Renal pelvis (tissue), 12 donors: Measurements from ENCODE around the gene RIPOR3. TPM values are rescaled to one million over a fixed set of nuclear protein-coding genes. Genes with fewer than 3 reads are reported as not detected.

Experiments used
- DNase-seq: peaks from one replicate; pipeline ENCODE4 v3.0.0-alpha.2; 2013
- long read RNA-seq, 16 experiments: transcript quantifications; one replicate each; lab custom pipeline, GENCODE V29; 2026
- polyA plus RNA-seq, 3 donors: library from polyadenylated mRNA; unstranded; fragments of 120-200 nt; gene quantifications; one replicate each; pipeline ENCODE4 v1.2.1, GENCODE V29; 2013; ENCODE audit not compliant: insufficient read length in 3 of 3

The RIPOR3 gene, protein sequence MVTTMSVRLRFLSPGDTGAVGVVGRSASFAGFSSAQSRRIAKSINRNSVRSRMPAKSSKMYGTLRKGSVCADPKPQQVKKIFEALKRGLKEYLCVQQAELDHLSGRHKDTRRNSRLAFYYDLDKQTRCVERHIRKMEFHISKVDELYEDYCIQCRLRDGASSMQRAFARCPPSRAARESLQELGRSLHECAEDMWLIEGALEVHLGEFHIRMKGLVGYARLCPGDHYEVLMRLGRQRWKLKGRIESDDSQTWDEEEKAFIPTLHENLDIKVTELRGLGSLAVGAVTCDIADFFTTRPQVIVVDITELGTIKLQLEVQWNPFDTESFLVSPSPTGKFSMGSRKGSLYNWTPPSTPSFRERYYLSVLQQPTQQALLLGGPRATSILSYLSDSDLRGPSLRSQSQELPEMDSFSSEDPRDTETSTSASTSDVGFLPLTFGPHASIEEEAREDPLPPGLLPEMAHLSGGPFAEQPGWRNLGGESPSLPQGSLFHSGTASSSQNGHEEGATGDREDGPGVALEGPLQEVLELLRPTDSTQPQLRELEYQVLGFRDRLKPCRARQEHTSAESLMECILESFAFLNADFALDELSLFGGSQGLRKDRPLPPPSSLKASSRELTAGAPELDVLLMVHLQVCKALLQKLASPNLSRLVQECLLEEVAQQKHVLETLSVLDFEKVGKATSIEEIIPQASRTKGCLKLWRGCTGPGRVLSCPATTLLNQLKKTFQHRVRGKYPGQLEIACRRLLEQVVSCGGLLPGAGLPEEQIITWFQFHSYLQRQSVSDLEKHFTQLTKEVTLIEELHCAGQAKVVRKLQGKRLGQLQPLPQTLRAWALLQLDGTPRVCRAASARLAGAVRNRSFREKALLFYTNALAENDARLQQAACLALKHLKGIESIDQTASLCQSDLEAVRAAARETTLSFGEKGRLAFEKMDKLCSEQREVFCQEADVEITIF
- polyA plus RNA-seq: 1 to 10 TPM; 5.5 to 8.5 (median 8.0) TPM
- long read RNA-seq, donor 1: 0 reads
- long read RNA-seq, donor 2: 0 reads
- long read RNA-seq, donor 3: 0 reads
- long read RNA-seq, donor 4: 0 reads
- long read RNA-seq, donor 5: 0 reads
- long read RNA-seq, donor 6: 0 reads
- long read RNA-seq, donor 7: 0 reads
- long read RNA-seq, donor 8: 0 reads
- long read RNA-seq, donor 9: 0 reads
- long read RNA-seq, donor 10: 0 reads
- long read RNA-seq, donor 11: 0 reads
- long read RNA-seq, donor 12: 0 reads
- long read RNA-seq, donor 13: 0 reads
- long read RNA-seq, donor 14, full-length matches to known transcripts: 1 of 1 reads
- long read RNA-seq, donor 14, partial matches to known transcripts: 0 of 1 reads
- long read RNA-seq, donor 14, other reads (novel, unspliced or antisense): 0 of 1 reads
- long read RNA-seq, donor 15: 0 reads
- long read RNA-seq, donor 16, partial matches to known transcripts: 0 of 1 reads
- long read RNA-seq, donor 16, other reads (novel, unspliced or antisense): 0 of 1 reads

DNA sequence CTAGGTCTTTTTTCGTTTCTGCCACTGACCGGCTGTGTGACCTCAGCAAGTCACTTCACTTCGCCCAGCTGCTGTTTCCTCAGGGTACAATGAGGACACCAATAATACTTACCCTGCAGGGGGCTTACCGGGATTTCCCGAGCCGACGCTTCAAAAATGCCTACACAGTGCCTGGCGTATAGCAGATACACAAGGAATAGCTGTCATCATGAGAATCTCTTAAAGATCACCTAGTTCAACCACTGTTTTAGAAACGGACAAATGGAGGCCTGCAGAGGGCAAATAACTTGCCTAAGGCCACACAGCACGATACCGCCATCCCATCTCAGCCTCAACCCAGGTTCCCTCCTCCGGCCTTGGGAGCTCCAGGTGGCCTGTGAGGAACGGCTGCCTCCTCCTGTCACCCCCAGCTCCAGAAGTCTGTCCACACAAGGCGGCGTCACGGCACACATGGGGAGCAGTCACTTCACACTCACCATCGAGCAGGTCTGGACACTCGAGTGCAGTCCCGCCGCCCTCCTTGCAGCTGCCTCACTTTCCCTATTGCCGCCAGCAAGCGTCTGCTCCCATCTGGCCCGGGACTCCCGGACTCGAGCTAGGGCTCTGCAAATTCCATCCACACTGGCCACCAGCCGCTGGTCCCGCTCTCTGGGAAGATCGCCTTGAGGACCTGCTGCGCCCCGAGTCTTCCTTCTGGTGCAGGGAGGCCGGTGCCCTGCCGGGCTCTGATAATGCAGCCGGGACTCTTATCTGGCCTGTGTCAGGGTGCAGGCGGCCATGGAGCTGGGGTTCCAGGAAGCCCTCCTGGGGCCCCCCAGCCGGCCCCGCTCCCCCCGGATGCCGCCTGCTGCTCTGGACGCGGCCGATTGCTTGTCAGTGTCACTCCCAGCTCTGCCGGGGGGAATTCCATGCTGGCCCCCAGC is at the start of gene RIPOR3:
TSS of gene RIPOR3 (minus strand) at position 893 of the 923 bp plus-strand sequence. CDS start at position 479, 414 bp downstream.
- DNase-seq: no peak

DNA sequence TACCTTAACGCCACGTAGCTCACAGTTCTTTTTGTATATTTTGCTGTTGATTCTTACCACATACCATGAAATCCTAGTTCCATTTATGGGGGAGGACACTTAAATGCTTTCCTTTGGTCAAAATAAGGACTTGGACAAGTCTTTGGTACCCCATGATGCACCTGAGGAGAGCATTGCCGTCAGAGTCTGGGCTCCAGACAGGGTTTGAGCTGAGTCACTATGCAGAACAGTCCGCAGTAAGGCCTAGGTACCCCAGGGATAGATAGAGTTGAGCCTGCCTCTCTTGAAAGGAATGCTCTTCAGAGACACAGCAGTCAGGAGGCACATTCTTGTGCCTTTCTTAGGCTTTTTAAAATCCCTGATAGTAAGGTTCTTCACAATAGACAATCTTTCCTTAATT is 46.0 kb upstream of the RIPOR3 start:
- no peak for DNase-seq

GRCh38 chr20:50735813-50736212 is 44.5 kb upstream of the RIPOR3 start:
- no peak for DNase-seq

- DNase-seq: no peak
Measured at GRCh38 chr20:50734730-50735679, 43.7 kb upstream of the RIPOR3 start.

GRCh38 chr20:50733644-50734349 is 42.5 kb upstream of the RIPOR3 start:
- no peak for DNase-seq

GRCh38 chr20:50731930-50732690 is 40.8 kb upstream of the RIPOR3 start:
- no peak for DNase-seq

DNA sequence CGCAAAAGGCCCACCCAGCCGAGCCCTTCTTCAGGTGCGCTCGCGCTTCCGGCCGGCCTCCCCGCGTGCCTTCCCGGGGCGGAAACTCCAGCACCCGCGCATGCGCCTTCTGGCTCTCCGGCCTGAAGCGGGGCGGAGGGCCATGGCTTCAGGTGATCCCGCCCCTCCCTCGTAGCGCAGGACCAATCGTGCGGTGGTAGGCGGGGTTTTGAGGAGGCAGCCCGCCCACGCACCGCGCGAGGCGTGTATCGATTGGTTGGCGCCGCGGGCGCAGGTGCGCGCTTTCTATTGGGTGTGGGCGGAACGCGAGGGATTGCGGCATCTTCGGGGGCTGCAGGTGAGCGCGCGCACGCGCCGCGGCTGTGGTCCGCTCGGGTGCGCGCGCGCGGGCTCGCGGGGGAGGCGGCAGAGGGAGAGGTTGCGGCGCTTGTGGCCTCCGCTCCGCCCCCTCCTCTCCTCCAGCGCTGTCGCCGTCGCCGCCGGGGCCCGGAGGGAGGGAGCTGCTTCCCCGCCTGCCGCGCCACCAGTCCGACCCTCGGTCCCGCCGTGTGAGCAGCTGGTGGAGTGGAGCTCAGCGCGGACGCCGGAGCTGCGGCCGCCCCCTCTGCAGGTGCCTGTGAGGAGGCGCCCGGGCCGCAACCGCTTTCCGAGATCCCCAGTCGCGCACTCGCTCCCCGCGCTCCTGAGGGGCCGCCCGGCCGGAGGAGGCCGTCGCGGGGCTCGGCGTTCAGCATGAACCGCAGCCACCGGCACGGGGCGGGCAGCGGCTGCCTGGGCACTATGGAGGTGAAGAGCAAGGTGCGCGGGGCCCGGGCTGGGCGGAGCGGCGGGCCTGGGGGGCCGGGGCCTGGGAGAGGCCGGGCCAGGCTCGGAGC is 40.0 kb upstream of the RIPOR3 start, which contains the start of gene PARD6B:
TSS of gene PARD6B (plus strand) at position 526 of the 875 bp plus-strand sequence. CDS start at position 733, 207 bp downstream.
- peak; percentile 98 for DNase-seq

- DNase-seq: no peak
Measured at GRCh38 chr20:50730765-50731054, 39.4 kb upstream of the RIPOR3 start.

DNA sequence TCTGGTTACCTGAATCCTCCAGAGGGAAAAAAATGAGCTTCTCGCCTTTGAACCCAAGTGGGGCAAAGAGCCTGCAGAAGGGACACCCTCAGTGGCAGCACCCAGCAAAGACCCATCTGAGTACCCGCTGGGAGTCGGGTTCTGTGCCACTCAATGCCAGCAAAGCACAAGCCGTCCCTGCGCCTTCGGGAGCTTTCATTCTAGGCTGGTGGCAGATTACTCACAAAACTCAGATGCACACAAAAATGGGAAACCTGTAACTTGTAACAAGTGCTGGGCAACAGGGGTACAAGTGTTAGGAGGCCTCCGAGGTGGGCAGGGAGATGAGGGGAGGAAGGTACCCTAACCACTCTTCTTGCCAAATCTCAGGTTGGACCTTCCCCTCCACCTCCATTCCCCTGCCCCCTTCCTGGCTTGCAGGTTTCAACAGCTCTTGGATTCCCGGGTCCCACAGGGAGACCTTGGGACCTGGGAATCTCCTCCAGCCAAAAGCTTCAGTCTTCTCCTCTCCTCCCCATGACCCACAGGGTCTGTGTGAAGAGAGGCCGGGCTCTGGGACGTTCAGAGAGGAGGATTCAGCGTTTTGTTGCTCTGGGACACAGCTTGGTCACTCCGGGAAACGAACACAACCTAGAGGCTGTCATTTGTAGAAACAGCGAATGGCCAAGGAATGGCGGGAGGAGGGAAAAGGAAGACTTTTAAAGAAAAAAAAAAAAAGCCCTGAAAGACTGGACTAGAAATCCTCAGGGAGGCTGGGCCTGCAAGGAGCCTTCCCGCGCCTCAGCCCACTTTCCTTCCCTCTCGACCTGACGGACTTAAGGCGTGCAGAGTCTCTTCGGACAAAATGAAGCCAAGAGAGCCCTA is 38.8 kb upstream of the RIPOR3 start:
- no peak for DNase-seq

DNA sequence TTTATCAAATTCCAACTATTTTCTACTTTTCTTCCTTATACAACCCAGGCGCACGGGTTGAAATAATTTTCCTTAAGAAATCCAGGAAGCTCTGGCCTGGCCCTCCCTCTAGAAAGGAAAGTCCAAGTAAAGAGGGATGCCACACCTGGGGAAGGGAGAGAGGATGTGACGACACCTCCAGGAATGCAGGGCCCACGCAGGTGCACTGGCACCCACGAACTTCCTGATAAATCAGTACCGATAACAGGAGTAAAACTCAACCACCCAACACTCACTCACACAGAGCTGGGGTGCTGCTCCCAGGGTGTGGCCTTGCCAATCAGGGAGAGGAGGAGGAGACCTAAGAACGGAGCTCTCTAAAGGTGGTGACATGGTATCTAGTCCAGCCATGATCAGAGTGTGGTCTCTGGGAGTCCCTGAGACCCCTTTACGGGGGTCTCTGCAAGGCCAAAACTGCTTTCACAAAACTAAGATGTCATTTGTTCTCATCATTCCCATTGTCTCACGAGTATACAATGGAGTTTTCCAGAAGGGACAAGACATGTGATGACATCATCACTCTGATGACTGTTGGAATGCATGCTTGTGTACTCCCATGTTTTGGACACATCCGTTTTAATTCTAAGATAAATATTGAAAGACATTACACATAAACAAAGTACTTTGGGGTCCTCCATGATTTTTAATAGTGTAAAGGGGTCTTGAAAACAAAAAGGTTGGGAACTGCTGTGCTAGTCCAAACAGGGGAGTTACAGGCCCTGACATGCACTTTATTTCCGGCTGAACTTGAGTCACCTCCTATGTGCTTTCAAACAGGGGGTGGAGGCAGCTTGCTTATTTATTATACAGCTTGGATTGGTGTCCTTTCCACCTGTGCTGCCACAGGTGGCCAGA is 37.9 kb upstream of the RIPOR3 start:
- no peak for DNase-seq

DNA sequence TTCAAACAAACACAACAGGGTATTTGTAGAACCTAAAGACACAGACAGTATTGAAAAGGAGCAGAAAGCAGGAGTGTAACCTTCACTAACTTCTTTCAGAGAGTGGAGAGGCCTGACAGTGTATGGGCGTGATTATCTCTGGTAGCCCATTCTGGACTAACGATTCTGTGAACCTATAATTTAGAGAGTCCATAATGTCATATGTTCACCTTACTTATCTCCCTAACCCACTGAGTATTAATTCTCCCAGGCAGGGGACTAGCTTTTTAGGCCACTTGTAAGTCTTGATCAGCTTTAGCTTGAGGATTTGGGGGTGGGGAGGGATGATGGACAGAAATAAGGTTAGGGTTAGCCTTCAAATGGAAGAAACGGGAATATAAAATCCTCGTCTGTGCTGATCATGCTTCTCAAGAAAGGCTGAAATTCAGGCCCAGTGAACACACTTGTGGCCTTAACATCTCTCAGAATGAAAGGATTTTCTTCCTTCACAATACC is 37.2 kb upstream of the RIPOR3 start:
- no peak for DNase-seq

DNA sequence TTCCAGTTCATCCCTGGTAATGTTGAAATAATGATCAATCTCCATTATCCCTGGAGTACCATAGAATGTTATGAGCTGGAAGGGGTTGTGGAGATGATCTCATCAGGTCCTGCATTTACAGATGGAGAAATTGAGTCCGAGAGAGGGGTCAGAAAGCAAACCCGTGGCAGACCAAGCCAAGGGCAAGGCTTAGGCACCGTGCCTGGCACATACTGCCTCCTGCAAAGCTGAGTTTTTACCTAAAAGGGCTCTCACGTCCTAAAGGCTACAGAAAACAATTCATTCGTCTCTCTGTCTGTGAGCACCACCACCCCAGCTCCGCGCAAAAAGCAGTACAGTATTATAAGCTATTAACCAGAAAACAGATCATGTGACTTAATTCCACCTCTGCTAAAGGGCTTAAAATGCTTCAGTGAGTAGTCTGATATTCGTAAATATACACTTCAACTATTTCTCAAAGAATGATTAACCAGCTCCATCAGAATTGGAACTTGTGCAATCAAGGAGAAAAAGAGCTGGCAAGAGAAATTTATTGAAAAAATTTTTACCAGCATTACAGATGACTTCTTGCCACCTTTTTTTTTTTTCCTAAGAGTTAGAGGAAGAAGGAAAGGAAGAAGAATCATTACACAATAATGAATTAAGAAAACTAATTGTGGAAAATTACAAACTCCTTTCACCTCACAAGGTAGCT is 36.6 kb upstream of the RIPOR3 start:
- no peak for DNase-seq

DNA sequence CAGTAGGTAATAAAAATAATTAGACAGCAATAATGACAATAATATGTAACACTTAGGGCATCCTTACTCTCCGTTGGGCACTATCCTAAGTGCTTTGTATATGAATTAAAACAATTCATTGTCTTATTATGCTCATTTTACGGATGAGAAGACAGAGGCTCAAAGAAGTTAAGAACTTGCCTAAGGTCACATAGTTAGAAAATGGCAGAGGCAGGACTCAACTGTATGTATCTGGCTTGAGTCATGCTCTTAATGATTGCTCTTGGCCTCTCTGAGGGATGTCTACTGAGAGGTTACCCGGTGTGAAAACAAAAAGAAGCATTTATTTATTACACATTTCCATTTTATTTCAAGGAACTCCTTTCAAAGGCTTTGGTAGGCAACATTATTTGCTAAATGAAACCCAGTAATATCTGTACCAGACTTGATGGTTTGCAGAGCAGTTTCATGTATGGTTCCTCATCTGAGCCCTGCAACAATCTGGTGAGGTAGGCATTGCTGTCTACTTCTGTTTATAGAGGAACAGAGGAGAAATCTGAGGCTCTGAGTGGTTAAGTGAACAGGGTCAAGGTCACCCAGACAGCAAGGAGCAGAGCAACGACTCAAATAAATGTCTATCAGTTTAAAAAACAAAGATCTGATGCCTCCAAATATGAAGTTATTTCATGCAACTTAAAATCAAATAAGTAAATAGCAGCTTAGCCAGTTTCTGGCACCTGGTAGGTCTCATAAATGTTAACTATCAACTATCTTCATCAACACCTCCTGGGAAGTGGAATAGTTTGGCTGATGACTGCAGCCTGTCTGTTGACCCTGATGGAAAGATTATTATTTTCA is 35.8 kb upstream of the RIPOR3 start:
- no peak for DNase-seq
